ENCODE measurements around the gene TMEM167A.

Gene TMEM167A

GRCh38 chr5:83035373-83036100 is 41.7 kb downstream of the TMEM167A start:
- DNase-seq (ENCODE audit: low spot score): no peak
- FAIRE-seq: no peak

DNA sequence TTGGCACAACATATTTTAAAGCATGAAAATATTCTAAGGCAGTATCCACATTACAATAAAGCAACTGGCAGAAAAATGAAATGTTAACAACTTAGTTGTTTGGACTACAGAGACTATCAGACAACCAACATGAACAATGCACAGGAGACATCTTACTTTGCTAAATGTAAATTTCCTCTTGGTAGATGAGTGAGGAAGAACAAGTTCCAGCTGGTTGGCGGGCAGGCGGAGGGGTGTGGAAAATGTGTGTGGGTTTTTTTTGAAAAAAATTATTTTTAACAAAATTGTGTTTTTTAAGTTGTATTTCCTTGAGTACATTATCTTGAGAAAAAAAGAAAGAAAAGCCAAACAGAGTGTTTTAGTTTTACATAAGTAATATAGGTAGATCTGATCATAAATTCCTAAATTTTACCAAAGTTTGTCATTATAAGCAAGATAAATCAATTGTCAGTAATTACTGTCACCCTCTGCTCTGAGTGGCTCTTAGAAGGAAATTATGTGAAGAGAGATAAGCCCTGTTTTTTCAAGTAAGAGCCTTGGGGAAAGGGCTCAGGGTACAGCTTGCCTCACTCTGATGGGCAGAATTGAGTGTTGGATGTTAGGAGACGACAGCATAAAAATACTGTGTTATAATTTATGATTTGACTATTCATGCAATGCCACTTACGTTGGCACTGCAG is 42.5 kb downstream of the TMEM167A start:
- DNase-seq (ENCODE audit: low spot score) (no peak), FAIRE-seq (no peak)

GRCh38 chr5:83034036-83034435 is 43.2 kb downstream of the TMEM167A start:
- peak; percentile 33 for FAIRE-seq
- no peak for DNase-seq (ENCODE audit: low spot score)

DNA sequence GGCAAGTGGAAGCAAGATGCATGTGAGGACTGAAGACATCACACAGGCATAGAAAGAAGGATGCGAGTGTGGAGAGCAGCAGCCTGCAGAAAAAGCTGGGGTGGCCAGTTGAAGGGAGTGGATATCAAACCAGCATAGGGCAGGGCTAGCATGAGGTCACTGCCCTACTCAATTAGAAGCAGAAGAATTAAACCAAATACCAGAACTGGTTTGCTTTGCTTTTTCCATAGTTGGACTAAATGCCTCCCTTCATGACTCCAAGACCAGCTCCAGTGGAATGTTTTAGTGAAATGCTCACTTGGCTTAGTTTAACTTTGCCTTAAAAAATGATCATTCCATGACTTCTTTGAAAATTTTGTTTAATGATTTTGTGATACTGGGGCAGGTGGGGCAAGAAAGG is 45.8 kb downstream of the TMEM167A start:
- DNase-seq (ENCODE audit: low spot score) (no peak), FAIRE-seq (no peak)

- DNase-seq (ENCODE audit: low spot score): peak; percentile 68
- FAIRE-seq: peak; percentile 65
Measured at GRCh38 chr5:83029912-83030311, 47.3 kb downstream of the TMEM167A start.

- FAIRE-seq (no peak), DNase-seq (ENCODE audit: low spot score) (no peak)
Measured at GRCh38 chr5:83026930-83027687, 50.1 kb downstream of the TMEM167A start.

DNA sequence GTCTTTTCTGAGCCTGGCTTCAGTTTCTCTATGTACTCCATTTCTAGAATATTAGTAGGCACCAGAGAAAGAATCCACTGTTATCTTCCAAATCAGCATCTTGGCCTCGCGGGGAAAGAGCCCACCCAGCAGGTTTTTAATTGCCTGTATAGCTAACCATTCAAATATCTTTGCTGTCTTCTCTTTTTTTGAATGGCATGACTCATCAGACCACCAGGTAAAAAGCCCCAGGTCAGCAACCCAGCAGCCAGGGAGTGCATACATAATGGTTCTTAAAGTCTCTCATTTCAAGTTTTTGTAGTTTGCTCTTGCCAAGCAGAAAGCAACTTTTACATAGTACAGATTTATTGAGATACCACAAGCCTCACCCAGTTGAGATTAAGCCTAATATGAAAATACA is 50.7 kb downstream of the TMEM167A start:
- FAIRE-seq (no peak), DNase-seq (ENCODE audit: low spot score) (no peak)

DNA sequence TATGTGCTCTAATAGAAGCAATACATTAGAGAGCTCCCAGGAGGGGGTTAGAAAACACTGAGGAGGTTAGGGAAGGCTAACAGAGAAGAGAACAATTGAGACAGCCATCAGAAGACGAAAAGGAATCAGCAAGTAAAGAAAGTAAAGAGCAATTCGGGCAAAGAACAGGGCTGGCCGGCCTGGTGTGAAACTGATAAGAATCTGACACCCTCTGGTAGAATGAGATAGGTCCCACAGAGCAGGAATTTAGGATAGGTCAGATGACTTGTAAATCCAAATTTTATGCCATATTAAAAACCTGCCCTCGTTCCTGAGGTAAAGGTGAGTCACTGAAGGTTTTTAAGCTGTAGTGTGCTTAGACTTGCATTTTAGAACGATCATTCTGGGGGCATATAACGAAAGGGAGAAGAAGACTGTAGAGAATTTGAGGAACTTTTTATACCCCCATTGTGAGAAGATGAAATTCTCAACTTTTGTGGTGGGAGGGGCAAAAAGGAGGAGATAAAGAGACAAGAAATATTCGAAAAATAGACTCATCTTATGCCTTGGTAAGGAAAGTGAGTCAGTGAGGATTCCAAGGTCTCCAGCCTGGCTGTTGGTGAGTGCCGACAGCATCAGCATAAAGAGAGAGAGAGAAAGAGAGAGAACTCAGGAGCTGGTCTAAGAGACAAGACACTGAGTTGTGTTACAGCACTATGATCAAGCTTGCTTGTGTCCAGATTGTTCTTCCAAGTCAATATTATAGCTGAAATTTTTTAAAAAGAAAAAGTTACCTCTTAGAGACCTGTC is 51.3 kb downstream of the TMEM167A start:
- no peak for DNase-seq (ENCODE audit: low spot score)
- FAIRE-seq: no peak

GRCh38 chr5:83022334-83022733 is 54.9 kb downstream of the TMEM167A start:
- DNase-seq (ENCODE audit: low spot score) (no peak), FAIRE-seq (no peak)

GRCh38 chr5:83015676-83016075 is 61.5 kb downstream of the TMEM167A start:
- FAIRE-seq: no peak
- DNase-seq (ENCODE audit: low spot score): no peak

GRCh38 chr5:83011985-83012384 is 65.2 kb downstream of the TMEM167A start:
- FAIRE-seq (no peak), DNase-seq (ENCODE audit: low spot score) (no peak)

DNA sequence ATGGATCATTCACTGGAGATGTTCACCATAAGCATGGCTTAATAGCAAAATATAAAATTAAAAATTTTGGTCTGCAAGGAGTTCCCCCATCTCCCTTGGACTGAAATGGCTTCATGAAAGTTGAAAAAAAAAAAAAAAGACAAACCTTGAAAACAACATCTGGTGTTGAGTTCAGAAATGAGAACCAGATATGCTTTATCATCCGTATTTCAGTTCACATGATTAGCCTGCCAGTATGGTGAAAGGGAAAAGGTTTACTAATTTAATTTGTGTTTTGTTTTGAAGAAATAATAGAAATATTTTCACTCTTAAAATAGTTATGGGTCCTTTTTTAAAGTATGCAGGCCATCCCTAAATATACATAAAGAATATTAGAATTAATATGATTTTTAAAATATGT is 67.8 kb downstream of the TMEM167A start:
- DNase-seq (ENCODE audit: low spot score) (no peak), FAIRE-seq (no peak)

DNA sequence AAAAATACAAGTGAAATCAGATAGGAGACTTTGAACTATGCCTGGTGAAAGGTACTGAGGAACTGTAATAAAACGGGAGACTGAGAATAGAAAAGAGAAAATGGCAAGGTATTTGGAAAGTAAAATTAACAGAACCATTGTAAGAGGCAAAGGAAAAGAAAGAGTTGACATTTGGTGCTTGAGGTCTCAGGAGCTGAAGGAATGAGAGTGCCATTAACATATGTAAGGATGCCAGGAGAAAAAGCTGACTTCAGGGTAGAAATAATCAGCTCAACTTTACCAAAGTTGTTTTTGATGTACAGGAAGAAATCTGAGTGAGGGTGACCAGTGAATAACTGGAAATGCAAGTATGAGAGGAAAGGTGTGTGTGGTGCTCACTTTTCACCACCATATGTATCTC is 69.4 kb downstream of the TMEM167A start:
- no peak for FAIRE-seq
- no peak for DNase-seq (ENCODE audit: low spot score)

DNA sequence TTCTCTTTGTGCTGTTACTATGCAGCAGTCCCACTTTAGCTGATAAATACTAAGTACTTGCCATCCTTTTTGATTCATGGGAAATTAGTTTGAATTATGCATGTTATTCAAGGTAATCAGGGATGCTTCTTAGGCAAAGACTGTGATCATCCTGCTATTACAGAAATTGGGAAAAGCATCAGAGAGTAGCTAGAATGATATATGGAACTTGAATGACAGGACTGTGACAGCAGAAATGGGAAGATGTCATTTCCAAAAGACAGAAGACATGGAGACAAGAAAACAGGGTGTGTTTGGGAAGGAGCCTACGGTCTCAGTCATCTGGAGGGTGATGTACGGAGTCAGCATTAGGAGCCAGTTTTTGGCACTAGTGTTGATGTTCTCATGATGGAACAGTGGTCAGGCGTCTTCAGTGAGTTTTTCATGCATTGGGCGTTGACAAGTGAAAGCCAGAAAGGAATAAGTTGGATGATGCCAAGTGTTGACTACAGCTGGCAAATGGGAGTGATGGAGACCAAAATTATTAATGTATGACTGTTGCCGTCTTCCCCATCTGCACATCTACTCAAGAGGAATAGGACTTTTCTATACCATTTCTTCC is 70.4 kb downstream of the TMEM167A start:
- DNase-seq (ENCODE audit: low spot score) (no peak), FAIRE-seq (no peak)

- DNase-seq (ENCODE audit: low spot score): no peak
- no peak for FAIRE-seq
Measured at GRCh38 chr5:83003791-83004190, 73.4 kb downstream of the TMEM167A start.

Data from RCC 7860 (cell line).